Adipocyte (in vitro differentiated cells): ENCODE data around the gene MIGA1.
"Not testable (repeated sequence)": the region's sequence is repeated elsewhere in the genome, so short reads cannot be mapped to it uniquely, and the experiment has no call there.

Experiments used
- DNase-seq: peaks from one replicate; pipeline ENCODE4 v3.0.0-alpha.2; 2015; ENCODE audit warnings: low read depth
- H3K27me3 ChIP-seq: replicated peaks from 2 replicates; pipeline ENCODE4 v1.7.0; 2013; ENCODE audit warnings: mild to moderate bottlenecking, low read length, moderate library complexity; ENCODE audit not compliant: control insufficient read depth, insufficient read depth
- H3K36me3 ChIP-seq: 2 replicates; pipeline ENCODE4 v1.7.0; 2013; ENCODE audit warnings: low read length, mild to moderate bottlenecking, moderate library complexity; ENCODE audit not compliant: control insufficient read depth, insufficient read depth, severe bottlenecking
- H3K4me1 ChIP-seq: 2 replicates; pipeline ENCODE4 v1.7.0; 2013; ENCODE audit warnings: mild to moderate bottlenecking, low read length, moderate library complexity; ENCODE audit not compliant: control insufficient read depth, insufficient read depth
- H3K4me3 ChIP-seq: 2 replicates; pipeline ENCODE4 v1.7.0; 2013; ENCODE audit warnings: mild to moderate bottlenecking, low read length, moderate library complexity
- H3K9ac ChIP-seq: 2 replicates; pipeline ENCODE4 v1.7.0; 2013; ENCODE audit warnings: mild to moderate bottlenecking, low read length, moderate library complexity
- H3K9me3 ChIP-seq: 2 replicates; pipeline ENCODE4 v1.7.0; 2013; ENCODE audit warnings: mild to moderate bottlenecking, low read length, moderate library complexity; ENCODE audit not compliant: control insufficient read depth

MIGA1 gene, protein sequence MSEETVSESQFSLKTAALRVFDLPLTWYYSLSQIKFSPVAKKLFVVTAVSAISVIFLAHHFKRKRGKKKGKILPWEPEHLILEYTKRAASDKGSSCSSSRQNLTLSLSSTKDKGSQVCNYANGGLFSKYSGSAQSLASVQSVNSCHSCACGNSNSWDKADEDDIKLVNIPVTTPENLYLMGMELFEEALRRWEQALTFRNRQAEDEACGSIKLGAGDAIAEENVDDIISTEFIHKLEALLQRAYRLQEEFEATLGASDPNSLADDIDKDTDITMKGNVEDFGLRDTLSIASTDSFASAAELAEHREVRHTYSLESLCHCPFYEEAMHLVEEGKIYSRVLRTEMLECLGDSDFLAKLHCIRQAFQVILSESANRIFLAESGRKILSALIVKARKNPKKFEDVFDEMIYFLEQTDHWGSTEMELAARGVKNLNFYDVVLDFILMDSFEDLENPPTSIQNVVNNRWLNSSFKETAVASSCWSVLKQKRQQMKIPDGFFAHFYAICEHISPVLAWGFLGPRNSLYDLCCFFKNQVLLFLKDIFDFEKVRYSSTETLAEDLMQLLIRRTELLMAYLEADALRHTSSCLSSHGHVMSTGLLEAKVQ

DNA sequence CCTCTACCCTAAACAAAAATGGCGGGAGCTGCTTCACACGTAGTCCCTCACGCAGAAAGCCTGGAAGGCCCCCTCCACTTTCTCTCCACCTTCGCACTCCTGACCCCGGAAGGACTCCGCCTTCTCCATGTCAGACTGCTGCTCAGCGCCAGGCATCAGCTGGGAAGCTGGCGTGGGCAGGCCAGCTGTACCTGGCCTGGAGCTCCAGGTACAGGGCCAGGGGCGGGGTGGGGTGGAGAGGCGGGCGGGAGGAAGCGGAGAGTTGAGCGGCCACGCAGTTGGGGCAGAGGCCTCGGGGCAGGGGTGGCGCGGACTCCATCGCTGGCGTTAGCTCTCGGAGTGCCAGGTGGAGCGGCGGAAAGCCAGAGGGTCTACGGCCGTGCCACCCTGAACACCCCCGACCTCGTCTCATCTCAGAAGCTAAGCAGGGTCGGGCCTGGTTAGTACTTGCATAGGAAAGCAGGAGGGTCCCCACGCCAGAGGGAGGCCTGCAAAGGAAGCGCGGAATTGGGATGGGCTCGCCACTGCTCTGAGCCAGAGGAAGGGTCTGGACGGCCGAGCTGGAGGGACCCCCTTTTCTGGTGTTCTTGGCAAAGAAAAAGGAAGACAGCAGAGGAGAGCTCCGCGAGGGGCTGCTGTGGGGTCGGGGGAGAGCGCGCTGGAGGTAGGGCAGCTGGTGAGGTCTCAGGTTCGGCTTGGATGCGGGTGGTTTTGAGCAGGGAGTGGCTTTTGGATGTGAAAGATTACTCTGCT is at the start of gene MIGA1:
TSS of gene MIGA1 (plus strand) at position 121 of the 753 bp plus-strand sequence. CDS start 3,604 bp downstream, outside the sequence.
- Histone ChIP-seq H3K27me3 (no peaks in the 10 kb centered on the region), H3K4me3 (peak within 1 kb of the TSS; percentile 92), H3K9me3 (no peaks in the 10 kb centered on the region), H3K36me3 (peaks cover 11% of the 10 kb centered on the region), H3K4me1 (peaks cover 12% of the 10 kb centered on the region), H3K9ac (peak within 1 kb of the TSS; percentile 92)
- peak; percentile 87 for DNase-seq

DNA sequence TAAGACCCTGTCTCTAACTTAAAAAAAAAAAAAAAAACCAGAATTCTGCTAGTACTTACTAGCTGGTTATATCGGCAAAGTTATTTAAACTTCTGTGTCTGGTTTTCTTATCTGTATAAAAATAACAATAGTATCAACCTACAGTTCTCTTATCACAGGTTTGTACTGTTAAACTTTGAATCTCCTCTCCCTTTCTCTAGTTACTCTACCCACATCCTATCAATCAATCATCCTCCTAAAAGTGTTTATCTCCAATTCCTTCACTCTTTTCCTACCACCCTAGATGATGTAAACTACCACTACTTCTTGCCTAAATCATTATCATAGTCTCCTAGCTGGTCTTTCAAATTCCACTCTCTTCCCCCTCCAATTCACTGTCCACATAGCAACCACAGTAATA is 47.4 kb upstream of the MIGA1 start:
- no peaks in the 10 kb centered on the region for H3K27me3 ChIP-seq
- H3K9me3 ChIP-seq: no peaks in the 10 kb centered on the region
- H3K9ac ChIP-seq: no peak overlapping the region
- peaks cover 95% of the 10 kb centered on the region for H3K36me3 ChIP-seq
- no peak for DNase-seq
- no peak overlapping the region for H3K4me3 ChIP-seq
- H3K4me1 ChIP-seq: peaks cover 4% of the 10 kb centered on the region

DNA sequence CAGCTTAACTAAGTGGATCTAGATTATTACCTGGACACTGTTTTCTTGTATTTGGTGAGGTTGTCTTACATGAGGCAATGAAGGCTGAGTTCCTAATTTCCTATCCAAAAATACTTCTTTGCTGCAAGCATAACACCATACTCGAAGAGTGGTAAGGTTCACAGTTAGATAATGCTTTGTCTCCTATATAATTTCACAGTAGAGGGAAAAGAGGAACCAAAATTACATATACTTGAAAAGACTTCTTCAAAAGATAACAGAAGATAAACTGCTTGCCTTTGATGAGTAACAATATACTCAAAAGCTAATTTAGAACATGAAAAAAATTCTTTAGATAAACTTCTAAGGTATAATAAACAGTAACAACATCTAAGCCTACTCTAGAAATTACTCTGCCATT is 40.2 kb upstream of the MIGA1 start:
- Histone ChIP-seq H3K4me1 (peaks cover 18% of the 10 kb centered on the region), H3K4me3 (no peak overlapping the region), H3K27me3 (no peaks in the 10 kb centered on the region), H3K9me3 (no peaks in the 10 kb centered on the region), H3K9ac (no peak overlapping the region), H3K36me3 (peaks cover 66% of the 10 kb centered on the region)
- no peak for DNase-seq

DNA sequence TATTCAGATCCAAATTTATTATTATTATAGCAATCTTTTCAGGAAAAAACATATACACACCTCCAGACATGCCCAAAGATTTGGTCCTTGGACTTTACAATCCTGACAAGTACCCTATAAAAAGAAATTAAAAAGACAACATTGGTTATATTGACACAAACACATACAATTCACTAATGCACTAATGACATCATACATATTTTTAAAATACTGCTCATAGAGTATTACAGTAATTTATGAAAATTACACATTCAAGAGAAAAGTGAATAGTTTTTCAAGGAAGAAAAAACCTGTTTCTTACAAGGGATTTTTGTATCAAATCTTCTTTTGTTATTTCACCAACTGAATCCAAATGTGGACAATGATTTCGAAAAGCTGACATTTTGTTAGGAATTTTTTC is 38.1 kb upstream of the MIGA1 start:
- Histone ChIP-seq H3K9me3 (no peaks in the 10 kb centered on the region), H3K27me3 (no peaks in the 10 kb centered on the region), H3K9ac (no peak overlapping the region), H3K36me3 (peaks cover 52% of the 10 kb centered on the region), H3K4me1 (peaks cover 18% of the 10 kb centered on the region), H3K4me3 (no peak overlapping the region)
- DNase-seq: no peak

DNA sequence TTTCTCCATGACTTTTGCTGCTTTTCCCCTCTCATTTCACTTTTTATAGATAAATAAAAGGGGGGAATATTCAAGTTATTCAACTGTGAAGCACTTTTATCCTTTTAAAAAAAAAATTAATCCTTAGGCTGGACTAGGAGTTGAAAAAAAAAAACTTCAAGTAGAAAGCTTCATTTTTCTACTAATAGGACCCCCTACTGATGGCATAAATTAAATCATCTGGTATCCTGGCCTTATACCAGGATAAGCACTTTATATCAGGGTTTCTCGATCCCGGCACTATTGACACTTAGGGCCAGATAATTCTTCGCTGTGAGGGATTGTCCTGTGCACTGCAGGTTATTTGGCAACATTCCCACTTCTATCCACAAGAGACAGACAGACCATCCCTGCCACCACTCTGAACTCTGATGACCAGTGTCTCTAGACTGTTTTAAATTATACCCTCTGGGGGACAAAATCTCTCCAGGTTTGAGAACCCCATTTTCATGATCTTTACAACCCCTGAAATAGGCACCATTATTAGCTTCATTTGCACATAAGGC is 37.4 kb upstream of the MIGA1 start:
- Histone ChIP-seq H3K36me3 (peaks cover 44% of the 10 kb centered on the region), H3K4me3 (no peak overlapping the region), H3K9ac (no peak overlapping the region), H3K27me3 (no peaks in the 10 kb centered on the region), H3K4me1 (peaks cover 20% of the 10 kb centered on the region), H3K9me3 (no peaks in the 10 kb centered on the region)
- no peak for DNase-seq

DNA sequence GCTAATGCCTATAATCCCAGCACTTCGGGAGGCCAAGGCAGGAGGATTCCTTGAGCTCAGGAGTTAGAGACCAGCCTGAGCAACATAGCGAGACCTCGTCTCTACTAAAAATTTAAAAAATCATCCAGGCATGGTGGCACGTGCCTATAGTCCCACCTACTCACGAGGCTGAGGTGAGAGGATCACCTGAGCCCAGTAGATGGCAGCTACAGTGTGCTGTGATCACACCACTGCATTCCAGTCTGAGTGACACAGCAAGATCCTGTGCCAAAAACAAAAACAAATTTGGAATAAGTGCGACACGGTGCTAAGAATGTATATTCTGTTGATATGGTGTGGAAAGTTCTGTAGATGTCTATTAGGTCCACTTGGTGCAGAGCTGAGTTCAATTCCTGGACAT is 34.9 kb upstream of the MIGA1 start:
- Histone ChIP-seq H3K9ac (no peak overlapping the region), H3K27me3 (no peaks in the 10 kb centered on the region), H3K9me3 (no peaks in the 10 kb centered on the region), H3K4me3 (no peak overlapping the region), H3K36me3 (peaks cover 20% of the 10 kb centered on the region), H3K4me1 (peaks cover 45% of the 10 kb centered on the region)
- no peak for DNase-seq

DNA sequence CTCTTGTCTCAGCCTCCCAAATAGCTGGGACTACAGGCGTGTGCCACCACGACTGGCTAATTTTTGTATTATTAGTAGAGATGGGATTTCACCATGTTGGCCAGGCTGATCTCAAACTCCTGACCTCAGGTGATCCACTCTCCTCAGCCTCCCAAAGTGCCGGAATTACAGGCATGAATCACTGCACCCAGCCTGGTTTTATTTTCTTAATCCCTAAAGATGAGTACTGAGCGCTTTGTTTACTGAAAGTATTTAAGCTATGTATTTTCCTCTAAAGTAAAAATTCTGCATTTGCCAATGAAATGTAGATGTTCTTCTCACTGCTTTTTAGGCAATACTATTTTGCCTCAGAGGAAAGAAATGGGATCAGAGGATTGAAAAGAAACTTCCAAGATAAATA is 30.0 kb upstream of the MIGA1 start:
- peaks cover 61% of the 10 kb centered on the region for H3K4me1 ChIP-seq
- not testable (repeated sequence) for H3K9me3 ChIP-seq, H3K4me3 ChIP-seq, H3K36me3 ChIP-seq, H3K9ac ChIP-seq, H3K27me3 ChIP-seq
- DNase-seq: peak; percentile 63

DNA sequence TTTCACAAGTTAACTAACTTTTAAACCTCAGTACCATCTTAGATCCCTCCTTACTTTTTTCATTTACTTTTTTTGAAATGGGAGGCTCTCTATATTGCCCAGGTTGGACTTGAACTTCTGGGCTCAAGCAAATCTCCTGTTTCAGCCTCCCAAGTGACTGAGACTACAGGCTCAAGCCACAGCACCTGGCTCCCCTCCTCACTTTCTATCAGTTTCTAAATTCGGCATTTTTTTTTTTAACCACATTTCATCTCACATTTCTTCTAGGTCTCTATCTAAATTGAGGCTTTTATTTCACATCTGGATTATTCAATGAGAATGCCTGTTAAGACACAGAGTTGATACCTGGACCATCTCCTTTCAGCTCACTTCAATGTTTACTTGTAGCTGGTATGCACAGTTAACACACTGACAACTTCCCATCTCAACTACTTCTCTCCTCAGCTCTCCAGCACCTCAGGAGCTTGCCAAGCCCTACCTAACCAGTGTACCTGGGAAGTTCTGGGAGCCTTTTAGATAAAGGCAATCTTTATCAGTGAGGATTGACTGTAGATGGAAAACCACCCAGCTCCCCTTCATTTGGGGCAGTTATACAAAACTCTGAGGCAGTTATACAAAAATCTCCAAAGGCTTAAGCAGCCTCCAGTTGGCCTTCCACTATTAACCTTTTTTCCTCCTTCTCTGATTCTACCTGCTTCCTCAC is 23.2 kb upstream of the MIGA1 start:
- no peak for DNase-seq
- Histone ChIP-seq H3K27me3 (no peaks in the 10 kb centered on the region), H3K36me3 (no peaks in the 10 kb centered on the region), H3K9me3 (no peaks in the 10 kb centered on the region), H3K4me3 (peak overlapping the region; percentile 100), H3K9ac (peak overlapping the region; percentile 100), H3K4me1 (peaks cover 52% of the 10 kb centered on the region)

DNA sequence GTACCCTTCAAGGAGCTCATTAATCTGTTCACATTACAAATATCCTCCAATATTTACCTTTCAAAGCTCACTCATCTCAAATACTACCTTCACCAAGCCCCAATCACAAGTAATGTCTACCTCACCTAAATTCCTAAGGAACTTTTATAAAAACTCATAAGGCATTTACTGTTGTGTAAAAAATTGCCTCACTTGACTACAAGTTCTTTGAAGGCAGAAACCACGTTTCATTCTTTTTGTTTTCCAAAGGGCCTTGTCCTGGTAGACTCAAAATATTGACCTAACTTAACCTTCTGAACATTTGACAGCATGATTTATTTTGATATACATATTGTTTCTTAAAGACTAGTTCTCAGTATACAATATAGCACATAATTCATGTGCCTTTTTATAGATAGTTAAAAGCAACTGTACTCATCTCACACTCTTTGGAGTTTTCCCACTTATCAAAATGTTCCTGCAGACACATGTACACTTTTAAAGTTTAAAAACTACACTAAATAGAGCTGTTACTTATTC is 22.3 kb upstream of the MIGA1 start:
- Histone ChIP-seq H3K9ac (peak overlapping the region; percentile 100), H3K27me3 (no peaks in the 10 kb centered on the region), H3K36me3 (no peaks in the 10 kb centered on the region), H3K9me3 (no peaks in the 10 kb centered on the region), H3K4me3 (peak overlapping the region; percentile 100), H3K4me1 (peaks cover 51% of the 10 kb centered on the region)
- peak; percentile 56 for DNase-seq

DNA sequence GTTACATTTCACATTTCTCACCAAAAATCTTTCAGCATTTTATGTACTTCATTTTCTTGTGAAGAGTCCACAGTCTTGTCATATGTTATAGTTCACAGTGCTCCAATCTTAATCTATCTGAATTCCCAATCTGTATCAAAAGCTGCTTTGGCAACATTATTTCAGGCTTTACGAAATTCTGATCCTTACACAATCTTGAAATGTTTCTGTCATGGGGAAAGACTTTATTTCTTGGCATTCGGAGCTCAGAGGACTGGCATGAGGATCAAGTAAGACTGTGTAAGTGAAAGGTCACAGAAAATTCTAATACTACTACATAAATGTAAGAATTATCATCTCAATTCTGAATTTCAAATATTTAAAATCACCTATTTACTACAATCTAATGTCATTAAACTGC is 21.8 kb upstream of the MIGA1 start:
- DNase-seq: peak; percentile 95

More for the DNA sequence above, 21.8 kb upstream of the MIGA1 start:
- Histone ChIP-seq H3K9ac (peak overlapping the region; percentile 100), H3K36me3 (no peaks in the 10 kb centered on the region), H3K4me3 (peak overlapping the region; percentile 100), H3K9me3 (no peaks in the 10 kb centered on the region), H3K4me1 (peaks cover 52% of the 10 kb centered on the region), H3K27me3 (no peaks in the 10 kb centered on the region)
